GM10266 (cell line): ENCODE results near the gene EXOC2.

Experiments
- DNase-seq: peaks from one replicate; pipeline ENCODE4 v3.0.0; 2012; ENCODE audit errors: extremely low spot score
- TF ChIP-seq, protein P1 (sequence below): IDR thresholded peaks from 2 replicates; pipeline ENCODE4 v1.5.1; 2012; ENCODE audit warnings: mild to moderate bottlenecking, low read depth; ENCODE audit not compliant: control insufficient read depth, insufficient read depth; ENCODE audit errors: missing control alignments

EXOC2 gene

DNA sequence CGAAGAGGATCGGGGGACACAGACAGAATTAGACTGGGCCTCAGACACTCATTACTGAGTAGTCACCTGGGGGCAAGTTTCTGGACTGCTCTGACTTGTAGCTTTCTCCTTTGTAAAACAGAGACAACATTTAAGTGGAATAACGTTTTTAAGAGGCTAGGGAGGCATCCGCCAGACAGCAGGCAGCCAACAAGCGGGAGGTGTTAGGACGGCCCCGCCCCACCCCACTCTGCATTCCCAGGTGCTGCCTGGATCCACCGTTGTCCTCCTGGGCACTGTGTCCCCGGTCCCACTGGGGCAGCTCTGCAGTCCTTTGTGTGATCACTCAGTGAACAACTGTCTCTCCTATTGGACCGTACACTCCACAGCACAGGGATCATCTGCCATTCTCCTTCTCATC is 187.6 kb downstream of the EXOC2 start:
- no peak for DNase-seq
- TF ChIP-seq, protein P1, sequence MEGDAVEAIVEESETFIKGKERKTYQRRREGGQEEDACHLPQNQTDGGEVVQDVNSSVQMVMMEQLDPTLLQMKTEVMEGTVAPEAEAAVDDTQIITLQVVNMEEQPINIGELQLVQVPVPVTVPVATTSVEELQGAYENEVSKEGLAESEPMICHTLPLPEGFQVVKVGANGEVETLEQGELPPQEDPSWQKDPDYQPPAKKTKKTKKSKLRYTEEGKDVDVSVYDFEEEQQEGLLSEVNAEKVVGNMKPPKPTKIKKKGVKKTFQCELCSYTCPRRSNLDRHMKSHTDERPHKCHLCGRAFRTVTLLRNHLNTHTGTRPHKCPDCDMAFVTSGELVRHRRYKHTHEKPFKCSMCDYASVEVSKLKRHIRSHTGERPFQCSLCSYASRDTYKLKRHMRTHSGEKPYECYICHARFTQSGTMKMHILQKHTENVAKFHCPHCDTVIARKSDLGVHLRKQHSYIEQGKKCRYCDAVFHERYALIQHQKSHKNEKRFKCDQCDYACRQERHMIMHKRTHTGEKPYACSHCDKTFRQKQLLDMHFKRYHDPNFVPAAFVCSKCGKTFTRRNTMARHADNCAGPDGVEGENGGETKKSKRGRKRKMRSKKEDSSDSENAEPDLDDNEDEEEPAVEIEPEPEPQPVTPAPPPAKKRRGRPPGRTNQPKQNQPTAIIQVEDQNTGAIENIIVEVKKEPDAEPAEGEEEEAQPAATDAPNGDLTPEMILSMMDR, result no peak

DNA sequence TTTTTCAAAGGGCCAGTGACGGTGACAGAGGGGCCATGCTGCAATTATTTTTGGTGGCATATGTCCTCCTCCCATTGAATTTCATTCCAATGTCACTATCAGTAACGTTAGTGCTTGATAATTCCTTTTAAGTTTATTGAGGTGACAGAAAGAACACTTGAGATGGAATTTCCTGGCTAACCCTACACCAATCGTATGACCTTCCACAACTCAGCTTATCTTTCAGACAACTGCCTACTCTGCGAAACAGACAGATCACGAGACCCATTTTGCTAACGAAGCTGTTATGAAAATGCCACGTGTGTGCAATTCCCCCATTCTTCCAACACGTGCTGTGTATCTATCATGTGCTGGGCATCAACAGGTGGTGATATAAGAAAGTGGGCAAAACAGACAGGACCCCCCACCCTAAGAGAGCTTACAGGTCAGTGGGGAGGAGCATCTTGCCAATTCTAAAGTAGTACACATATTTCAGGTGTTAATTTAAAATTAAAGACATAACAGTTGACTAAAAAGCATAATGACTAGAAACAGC is 188.4 kb downstream of the EXOC2 start:
- DNase-seq, result no peak

DNA sequence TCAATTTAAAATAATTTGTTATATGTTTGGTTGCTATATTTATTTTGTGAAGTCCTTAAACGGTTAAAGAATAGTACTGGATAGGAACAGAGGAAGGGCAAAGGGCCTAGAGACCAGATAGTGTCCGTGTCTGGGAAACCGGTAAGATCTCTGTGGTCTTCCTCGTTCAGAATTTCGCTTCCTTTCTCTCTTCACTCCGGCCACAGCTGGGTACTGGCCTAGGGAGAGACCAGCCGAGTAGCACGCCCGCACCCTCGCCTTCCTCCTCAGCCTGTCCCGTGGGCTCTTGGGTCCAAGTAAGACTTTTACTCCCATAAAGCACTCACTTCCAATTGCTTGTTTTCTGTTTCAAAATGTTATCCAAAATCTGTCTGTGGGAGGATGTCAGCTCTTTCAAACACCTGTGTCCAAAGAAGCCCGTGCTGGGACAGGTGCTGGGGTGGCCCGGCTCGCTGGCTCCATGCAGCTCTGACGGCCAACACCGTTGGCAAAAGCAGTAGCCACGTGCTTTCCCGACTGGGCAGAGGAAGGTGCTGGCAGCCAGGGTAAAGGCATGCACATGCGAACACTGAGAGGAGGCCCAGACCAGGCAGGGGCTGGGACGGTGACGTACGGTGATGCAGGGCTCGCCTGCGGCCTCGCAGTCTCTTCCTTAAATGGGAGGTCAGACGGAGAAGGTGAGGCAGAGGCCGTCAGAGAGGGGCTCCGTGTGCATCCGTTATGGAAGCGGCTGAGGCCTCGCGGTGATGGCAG is 189.2 kb downstream of the EXOC2 start:
- DNase-seq, result no peak
- TF ChIP-seq, protein P1, result no peak

More for the DNA sequence above, 188.4 kb downstream of the EXOC2 start:
- TF ChIP-seq, protein P1, result no peak

DNA sequence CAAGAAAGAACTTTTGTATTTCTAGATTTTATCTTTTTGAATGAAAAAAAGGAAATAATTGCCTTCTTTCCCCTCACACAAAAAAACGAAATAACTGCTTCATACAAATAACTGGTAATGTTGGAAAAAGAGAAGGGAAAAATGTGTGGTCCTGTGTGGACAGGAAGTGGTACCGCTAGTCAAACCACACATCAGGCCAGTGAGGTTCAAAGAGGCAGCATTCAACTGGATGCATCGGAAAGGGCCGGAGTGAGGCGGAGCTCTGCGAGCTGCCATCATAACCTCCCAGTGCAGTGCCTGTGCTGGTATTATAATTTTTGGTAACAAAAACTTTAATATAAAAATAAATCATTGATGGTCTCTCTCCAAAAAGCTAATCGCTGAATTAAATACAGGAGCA is 190.2 kb downstream of the EXOC2 start:
- DNase-seq, result no peak
- TF ChIP-seq, protein P1, result no peak

DNA sequence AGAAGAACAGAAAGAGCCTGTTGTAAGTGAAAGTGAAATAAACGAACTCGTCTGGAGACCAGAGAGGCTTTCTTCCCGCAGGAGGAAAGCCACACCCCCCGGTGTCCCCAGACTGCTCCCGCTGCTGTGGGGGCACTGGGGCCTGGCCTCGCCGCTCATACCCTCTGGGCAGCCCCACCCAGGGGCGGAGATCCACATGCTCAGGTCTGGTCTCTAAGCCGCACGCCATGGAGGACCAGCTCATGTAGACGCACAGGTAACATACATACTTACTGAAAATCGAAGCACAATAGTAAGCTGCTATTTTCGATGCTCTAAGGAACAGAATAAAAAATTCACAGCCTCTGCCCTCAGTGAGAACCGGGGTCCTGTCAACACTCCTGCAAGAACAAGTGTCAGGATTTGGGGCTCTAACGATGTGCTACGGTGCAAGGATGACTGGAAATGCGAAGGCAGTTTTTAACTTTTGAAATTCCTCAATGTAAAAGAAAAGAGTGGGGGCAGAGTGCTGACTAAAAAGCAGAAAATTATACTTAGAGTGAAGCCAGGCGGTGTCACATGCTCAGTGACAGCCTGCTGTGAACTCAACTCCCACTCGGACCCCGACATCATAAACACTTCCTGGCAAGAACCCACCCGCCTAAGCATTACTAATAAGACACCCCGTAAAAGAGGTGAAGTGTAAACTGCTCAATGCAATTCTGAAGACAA is 190.9 kb downstream of the EXOC2 start:
- TF ChIP-seq, protein P1, result no peak

DNA sequence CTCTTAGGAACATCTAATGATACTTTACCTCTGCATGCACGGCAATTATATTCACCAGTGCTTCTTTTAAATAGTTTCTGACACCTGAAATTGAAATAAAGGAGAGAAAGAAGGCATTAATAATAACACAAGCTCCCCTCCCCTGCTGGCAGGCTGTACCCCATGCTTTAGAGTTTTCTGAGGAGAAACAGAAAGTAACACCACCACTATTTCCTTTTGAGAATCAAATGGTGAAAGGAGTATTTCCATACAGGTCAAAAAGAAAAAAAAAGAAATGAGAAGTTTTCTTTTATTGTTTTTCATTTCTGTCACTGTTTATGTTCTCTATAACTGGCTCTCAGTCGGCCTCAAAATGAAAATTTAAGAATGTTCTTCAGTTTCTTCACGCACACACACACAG is 193.3 kb downstream of the EXOC2 start:
- TF ChIP-seq, protein P1, result no peak
- DNase-seq, result peak; percentile 32

More for the DNA sequence above, 190.9 kb downstream of the EXOC2 start:
- peak; percentile 51 for DNase-seq
